H9 (cell line): ENCODE data around the gene DLGAP4. TPM values are rescaled to one million over a fixed set of nuclear protein-coding genes. Genes with fewer than 3 reads are reported as not detected.

Source experiments
- DNase-seq: peaks from one replicate; pipeline ENCODE4 v3.0.0-alpha.2; 2017
- H2AFZ ChIP-seq: one replicate; pipeline ENCODE4 v1.6.1; 2013; ENCODE audit warnings: mild to moderate bottlenecking, low read length, control low read depth, moderate library complexity
- H2AK5ac ChIP-seq: 2 replicates; pipeline ENCODE4 v1.6.1; 2013; ENCODE audit warnings: low read length, control low read depth, mixed read lengths; ENCODE audit not compliant: insufficient read length
- H2BK120ac ChIP-seq: one replicate; pipeline ENCODE4 v1.6.1; 2013; ENCODE audit warnings: low read depth, mild to moderate bottlenecking, low read length, control low read depth, inconsistent platforms; ENCODE audit not compliant: poor library complexity, severe bottlenecking
- H2BK12ac ChIP-seq: 2 replicates; pipeline ENCODE4 v1.6.1; 2013; ENCODE audit warnings: low read length, control low read depth, mixed read lengths, low read depth; ENCODE audit not compliant: insufficient read length
- H2BK15ac ChIP-seq: 2 replicates; pipeline ENCODE4 v1.6.1; 2013; ENCODE audit warnings: low read depth, low read length, control low read depth
- H2BK20ac ChIP-seq: one replicate; pipeline ENCODE4 v1.6.1; 2013; ENCODE audit warnings: low read depth, mild to moderate bottlenecking, low read length, control low read depth, inconsistent platforms; ENCODE audit not compliant: poor library complexity, severe bottlenecking
- H2BK5ac ChIP-seq: 2 replicates; pipeline ENCODE4 v1.6.1; 2013; ENCODE audit warnings: low read length, control low read depth, mixed read lengths; ENCODE audit not compliant: insufficient read length
- H3K14ac ChIP-seq: 2 replicates; pipeline ENCODE4 v1.6.1; 2013; ENCODE audit warnings: low read length, control low read depth; ENCODE audit not compliant: insufficient read depth
- H3K18ac ChIP-seq: 2 replicates; pipeline ENCODE4 v1.6.1; 2013; ENCODE audit warnings: low read depth, mild to moderate bottlenecking, mixed read lengths, low read length, control low read depth; ENCODE audit not compliant: insufficient read length
- H3K23ac ChIP-seq: 2 replicates; pipeline ENCODE4 v1.6.1; 2013; ENCODE audit warnings: low read length, control low read depth, mixed read lengths, low read depth; ENCODE audit not compliant: insufficient read length
- H3K23me2 ChIP-seq: 2 replicates; pipeline ENCODE4 v1.6.1; 2013; ENCODE audit warnings: low read depth, mild to moderate bottlenecking, mixed read lengths, low read length, control low read depth; ENCODE audit not compliant: insufficient read length, poor library complexity, severe bottlenecking
- H3K27ac ChIP-seq: 2 replicates; pipeline ENCODE4 v1.5.1; 2013; ENCODE audit warnings: low read length, control low read depth, mixed read lengths, low read depth; ENCODE audit not compliant: insufficient read length
- H3K27me3 ChIP-seq: 2 replicates; pipeline ENCODE4 v1.6.1; 2013; ENCODE audit warnings: low read length, control low read depth, inconsistent platforms; ENCODE audit not compliant: insufficient read depth
- H3K4ac ChIP-seq: 2 replicates; pipeline ENCODE4 v1.6.1; 2013; ENCODE audit warnings: low read depth, mild to moderate bottlenecking, control low read depth, inconsistent platforms, low read length, moderate library complexity
- H3K4me1 ChIP-seq: 2 replicates; pipeline ENCODE4 v1.6.1; 2013; ENCODE audit warnings: low read length, control low read depth, inconsistent platforms; ENCODE audit not compliant: insufficient read depth
- H3K4me2 ChIP-seq: 2 replicates; pipeline ENCODE4 v1.6.1; 2013; ENCODE audit warnings: low read length, control low read depth, mixed read lengths; ENCODE audit not compliant: insufficient read length, insufficient read depth
- H3K56ac ChIP-seq: 2 replicates; pipeline ENCODE4 v1.6.1; 2013; ENCODE audit warnings: low read depth, mild to moderate bottlenecking, mixed read lengths, low read length, control low read depth; ENCODE audit not compliant: insufficient read length
- H3K79me1 ChIP-seq: 2 replicates; pipeline ENCODE4 v1.6.1; 2013; ENCODE audit warnings: low read depth, mild to moderate bottlenecking, moderate library complexity, low read length, control low read depth, inconsistent platforms; ENCODE audit not compliant: insufficient read depth, poor library complexity, severe bottlenecking
- H3K79me2 ChIP-seq: 2 replicates; pipeline ENCODE4 v1.6.1; 2013; ENCODE audit warnings: low read length, control low read depth, inconsistent platforms; ENCODE audit not compliant: insufficient read depth
- H3K9ac ChIP-seq: 2 replicates; pipeline ENCODE4 v1.6.1; 2013; ENCODE audit warnings: low read length, control low read depth, mixed read lengths; ENCODE audit not compliant: insufficient read length; ENCODE audit errors: extremely low read depth
- H3K9me3 ChIP-seq: one replicate; pipeline ENCODE4 v1.6.1; 2013; ENCODE audit warnings: low read depth, low read length, inconsistent platforms; ENCODE audit not compliant: control insufficient read depth
- H3T11ph ChIP-seq: one replicate; pipeline ENCODE4 v1.6.1; 2013; ENCODE audit warnings: mild to moderate bottlenecking, low read length, control low read depth, inconsistent platforms
- H4K20me1 ChIP-seq: one replicate; pipeline ENCODE4 v1.6.1; 2013; ENCODE audit not compliant: control insufficient read depth, insufficient read length, insufficient read depth
- H4K5ac ChIP-seq: 2 replicates; pipeline ENCODE4 v1.6.1; 2013; ENCODE audit warnings: low read depth, mild to moderate bottlenecking, mixed read lengths, low read length, control low read depth; ENCODE audit not compliant: insufficient read length
- H4K8ac ChIP-seq: replicated peaks from 2 replicates; pipeline ENCODE4 v1.6.1; 2013; ENCODE audit warnings: low read length, control low read depth, mixed read lengths, low read depth; ENCODE audit not compliant: insufficient read length
- H4K91ac ChIP-seq: 2 replicates; pipeline ENCODE4 v1.6.1; 2013; ENCODE audit warnings: low read depth, mild to moderate bottlenecking, moderate library complexity, mixed read lengths, low read length, control low read depth; ENCODE audit not compliant: insufficient read length
- H3K27ac Mint-ChIP-seq, 3 experiments: 2 replicates in 2 of 3; 3 replicates in 1 of 3; pipeline ENCODE4 v1.8.0; 2020 to 2021; ENCODE audit warnings: mixed read lengths in 3 of 3, mild to moderate bottlenecking in 1 of 3, moderate library complexity in 1 of 3
- H3K27me3 Mint-ChIP-seq: 2 replicates; pipeline ENCODE4 v1.8.0; 2021; ENCODE audit warnings: low read depth, mild to moderate bottlenecking, moderate library complexity, mixed read lengths
- H3K36me3 Mint-ChIP-seq, 3 experiments: 2 replicates in 2 of 3; 3 replicates in 1 of 3; pipeline ENCODE4 v1.8.0; 2020 to 2021; ENCODE audit warnings: low read depth in 3 of 3, mixed read lengths in 3 of 3; ENCODE audit not compliant: insufficient read depth in 1 of 3
- H3K4me1 Mint-ChIP-seq, 2 experiments: 2 replicates each; pipeline ENCODE4 v1.8.0; 2020; ENCODE audit warnings: mixed read lengths in 2 of 2
- H3K4me3 Mint-ChIP-seq, 2 experiments: 2 replicates in 1 of 2; 3 replicates in 1 of 2; pipeline ENCODE4 v1.8.0; 2020 to 2021; ENCODE audit warnings: mild to moderate bottlenecking in 2 of 2, mixed read lengths in 2 of 2, moderate library complexity in 1 of 2
- H3K9me3 Mint-ChIP-seq, 2 experiments: 2 replicates in 1 of 2; 3 replicates in 1 of 2; pipeline ENCODE4 v1.8.0; 2020; ENCODE audit warnings: mild to moderate bottlenecking in 2 of 2, mixed read lengths in 2 of 2, moderate library complexity in 1 of 2
- WGBS: extraction: QIAGEN DNeasy Blood & Tissue Kit; methylation state at CpG from one replicate; pipeline ENCODE4 v1.1.7; 2013; ENCODE audit warnings: missing lambda C conversion rate, low lambda C conversion rate, mixed read lengths; ENCODE audit not compliant: insufficient read length; ENCODE audit errors: extremely low coverage; 5-methylcytosine and 5-hydroxymethylcytosine counted together
- total RNA-seq: library from RNA; stranded (reverse); gene quantifications from 2 replicates; pipeline ENCODE4 v1.2.1, GENCODE V29; 2021
- TF ChIP-seq, protein P1 (sequence below): fragments of 200-600 bp; sonication (generic); conservative IDR thresholded peaks from 3 replicates; pipeline ENCODE4 v1.8.0; 2021; ENCODE audit warnings: antibody characterized with exemption, mild to moderate bottlenecking

Gene DLGAP4
- total RNA-seq, 1 experiment from 2014 or later = 48.0 TPM

DNA sequence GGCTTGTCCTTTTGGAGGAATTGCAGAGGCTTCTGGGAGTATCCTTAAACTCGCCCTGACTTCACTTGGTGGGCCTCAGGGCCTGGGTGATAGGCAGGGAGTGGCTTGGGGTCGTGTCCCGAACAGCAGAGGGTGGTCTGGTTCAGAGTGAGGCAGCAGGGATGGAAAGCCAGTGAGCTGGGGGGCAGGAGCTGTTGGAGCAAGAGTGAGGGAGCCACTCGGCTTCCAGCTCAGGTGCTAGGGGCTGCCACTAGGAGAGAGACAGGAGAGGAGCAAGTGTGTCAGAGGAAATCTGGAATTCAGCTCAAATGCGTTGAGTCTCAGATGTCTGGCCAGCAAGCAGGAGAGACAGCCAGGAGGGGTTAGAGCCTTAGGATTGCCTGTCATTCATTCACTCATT, 85.8 kb downstream of the DLGAP4 start:
- no peak overlapping the region for H2BK15ac ChIP-seq
- H3K36me3 Mint-ChIP-seq = no peaks in the 10 kb centered on the region
- WGBS = no CpG with 5 or more reads among the region's 5 CpGs

More for the DNA sequence above, 85.8 kb downstream of the DLGAP4 start:
- Histone ChIP-seq H3K4ac (no peak overlapping the region), H3K56ac (no peak overlapping the region), H2AK5ac (no peak overlapping the region), H3K18ac (no peak overlapping the region), H2BK5ac (no peak overlapping the region), H3K23me2 (no peaks in the 10 kb centered on the region), H3K4me2 (no peak overlapping the region), H3K9me3 (no peaks in the 10 kb centered on the region), H3K27me3 (no peaks in the 10 kb centered on the region), H2BK12ac (no peak overlapping the region), H3K14ac (no peak overlapping the region), H2AFZ (no peak overlapping the region), H3K79me2 (no peaks in the 10 kb centered on the region), H3K9ac (no peak overlapping the region), H2BK120ac (no peak overlapping the region), H3T11ph (no peak overlapping the region), H4K8ac (no peak overlapping the region), H3K27ac (no peak overlapping the region), H4K91ac (no peak overlapping the region), H3K23ac (no peak overlapping the region), H2BK20ac (no peak overlapping the region), H4K5ac (no peak overlapping the region), H4K20me1 (no peaks in the 10 kb centered on the region), H3K79me1 (no peaks in the 10 kb centered on the region), H3K4me1 (peaks cover 4% of the 10 kb centered on the region; the same call in 1 of the 2 replicates)
- no peak overlapping the region for H3K4me3 Mint-ChIP-seq
- DNase-seq = no peak
- TF ChIP-seq, protein P1, sequence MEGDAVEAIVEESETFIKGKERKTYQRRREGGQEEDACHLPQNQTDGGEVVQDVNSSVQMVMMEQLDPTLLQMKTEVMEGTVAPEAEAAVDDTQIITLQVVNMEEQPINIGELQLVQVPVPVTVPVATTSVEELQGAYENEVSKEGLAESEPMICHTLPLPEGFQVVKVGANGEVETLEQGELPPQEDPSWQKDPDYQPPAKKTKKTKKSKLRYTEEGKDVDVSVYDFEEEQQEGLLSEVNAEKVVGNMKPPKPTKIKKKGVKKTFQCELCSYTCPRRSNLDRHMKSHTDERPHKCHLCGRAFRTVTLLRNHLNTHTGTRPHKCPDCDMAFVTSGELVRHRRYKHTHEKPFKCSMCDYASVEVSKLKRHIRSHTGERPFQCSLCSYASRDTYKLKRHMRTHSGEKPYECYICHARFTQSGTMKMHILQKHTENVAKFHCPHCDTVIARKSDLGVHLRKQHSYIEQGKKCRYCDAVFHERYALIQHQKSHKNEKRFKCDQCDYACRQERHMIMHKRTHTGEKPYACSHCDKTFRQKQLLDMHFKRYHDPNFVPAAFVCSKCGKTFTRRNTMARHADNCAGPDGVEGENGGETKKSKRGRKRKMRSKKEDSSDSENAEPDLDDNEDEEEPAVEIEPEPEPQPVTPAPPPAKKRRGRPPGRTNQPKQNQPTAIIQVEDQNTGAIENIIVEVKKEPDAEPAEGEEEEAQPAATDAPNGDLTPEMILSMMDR = no peak
- H3K4me1 Mint-ChIP-seq = peaks cover 22 to 25% of the 10 kb centered on the region in 2 experiments
- peak overlapping the region; percentile 45 to 89 (median 68); a peak in 6 of 7 replicates for H3K27ac Mint-ChIP-seq
- peaks cover 0 to 3% of the 10 kb centered on the region in 2 experiments; a peak in 1 of 5 replicates for H3K9me3 Mint-ChIP-seq
- H3K27me3 Mint-ChIP-seq = no peaks in the 10 kb centered on the region; the same call in 1 of the 2 replicates
